Testis (tissue), 2 donors: ENCODE measurements around the gene COL4A2.

Source experiments
- CTCF ChIP-seq, 3 experiments: fragments of 450-650 bp in 2 of 3; fragments of 200-600 bp in 1 of 3; sonication (generic) in 1 of 3; IDR thresholded peaks; one replicate each; pipeline ENCODE4 v1.5.1; 2016 to 2019; ENCODE audit warnings: antibody characterized with exemption in 3 of 3, mild to moderate bottlenecking in 2 of 3, moderate library complexity in 1 of 3
- POLR2A ChIP-seq: fragments of 450-650 bp; IDR thresholded peaks from one replicate; pipeline ENCODE4 v1.6.1; 2017; ENCODE audit warnings: antibody characterized with exemption, mild to moderate bottlenecking, moderate library complexity

- TF ChIP-seq CTCF (IDR thresholded peaks at IDR 0.05) (no peak), POLR2A (no peak)
Observed at GRCh38 chr13:110445722-110446574, 138.9 kb downstream of the COL4A2 start.
